VCaP (cell line): ENCODE results near the gene SUCO.

Source experiments
- H3K27ac ChIP-seq: fragments of 450-650 bp; 2 replicates; pipeline ENCODE4 v1.5.1; 2017
- CTCF ChIP-seq: fragments of 450-650 bp; conservative IDR thresholded peaks from 2 replicates; pipeline ENCODE4 v1.5.1; 2017; ENCODE audit warnings: mild to moderate bottlenecking, moderate library complexity

Gene SUCO

GRCh38 chr1:172600615-172601014 is 67.7 kb downstream of the SUCO start:
- TF ChIP-seq CTCF: no peak
- no peak overlapping the region for H3K27ac ChIP-seq

- H3K27ac ChIP-seq: no peak overlapping the region
- no peak for TF ChIP-seq CTCF
These were observed 68.2 kb downstream of the SUCO start for GRCh38 chr1:172601046-172601630.

- no peak overlapping the region for H3K27ac ChIP-seq
- TF ChIP-seq CTCF: no peak
These were observed 69.8 kb downstream of the SUCO start for GRCh38 chr1:172602706-172603105.

- TF ChIP-seq CTCF: no peak
These were observed 70.9 kb downstream of the SUCO start for GRCh38 chr1:172603816-172604215.

GRCh38 chr1:172605641-172606040 is 72.7 kb downstream of the SUCO start:
- TF ChIP-seq CTCF: no peak
- no peak overlapping the region for H3K27ac ChIP-seq

More at GRCh38 chr1:172603816-172604215, 70.9 kb downstream of the SUCO start:
- no peak overlapping the region for H3K27ac ChIP-seq

GRCh38 chr1:172607145-172607544 is 74.2 kb downstream of the SUCO start:
- no peak overlapping the region for H3K27ac ChIP-seq

GRCh38 chr1:172608098-172608601 is 75.2 kb downstream of the SUCO start:
- TF ChIP-seq CTCF: no peak
- H3K27ac ChIP-seq: no peak overlapping the region

More at GRCh38 chr1:172607145-172607544, 74.2 kb downstream of the SUCO start:
- no peak for TF ChIP-seq CTCF
